Epithelial cell of proximal tubule (primary cell): Measurements from ENCODE around the gene CFAP300. TPM values are rescaled to one million over a fixed set of nuclear protein-coding genes. Genes with fewer than 3 reads are reported as not detected.
A peak's percentile ranks its signal among the peaks of the same experiment; 100 is the strongest.

Experiments
- DNase-seq: peaks from one replicate; pipeline ENCODE4 v3.0.0-alpha.2; 2011; ENCODE audit warnings: low read depth
- H3K4me3 ChIP-seq: 2 replicates; pipeline ENCODE4 v1.5.1; 2011; ENCODE audit warnings: low read depth, mild to moderate bottlenecking, low read length
- total RNA-seq: library from RNA; depleted of rRNA; stranded (reverse); fragments of >200 nt; gene quantifications from 2 replicates; pipeline ENCODE4 v1.2.3, GENCODE V29; 2015
- TF ChIP-seq, protein P1 (sequence below): conservative IDR thresholded peaks from 2 replicates; pipeline ENCODE4 v1.5.1; 2012; ENCODE audit warnings: low read depth, mild to moderate bottlenecking, low read length

CFAP300 gene
- total RNA-seq, result 0.72 and 10.0 TPM in 2 replicates

GRCh38 chr11:102047305-102047924, at the start of gene CFAP300:
TSS of gene CFAP300 (plus strand) at chr11:102047437. CDS start at chr11:102047471, 34 bp downstream.
- peak within 1 kb of the TSS; percentile 62 for H3K4me3 ChIP-seq
- TF ChIP-seq, protein P1, sequence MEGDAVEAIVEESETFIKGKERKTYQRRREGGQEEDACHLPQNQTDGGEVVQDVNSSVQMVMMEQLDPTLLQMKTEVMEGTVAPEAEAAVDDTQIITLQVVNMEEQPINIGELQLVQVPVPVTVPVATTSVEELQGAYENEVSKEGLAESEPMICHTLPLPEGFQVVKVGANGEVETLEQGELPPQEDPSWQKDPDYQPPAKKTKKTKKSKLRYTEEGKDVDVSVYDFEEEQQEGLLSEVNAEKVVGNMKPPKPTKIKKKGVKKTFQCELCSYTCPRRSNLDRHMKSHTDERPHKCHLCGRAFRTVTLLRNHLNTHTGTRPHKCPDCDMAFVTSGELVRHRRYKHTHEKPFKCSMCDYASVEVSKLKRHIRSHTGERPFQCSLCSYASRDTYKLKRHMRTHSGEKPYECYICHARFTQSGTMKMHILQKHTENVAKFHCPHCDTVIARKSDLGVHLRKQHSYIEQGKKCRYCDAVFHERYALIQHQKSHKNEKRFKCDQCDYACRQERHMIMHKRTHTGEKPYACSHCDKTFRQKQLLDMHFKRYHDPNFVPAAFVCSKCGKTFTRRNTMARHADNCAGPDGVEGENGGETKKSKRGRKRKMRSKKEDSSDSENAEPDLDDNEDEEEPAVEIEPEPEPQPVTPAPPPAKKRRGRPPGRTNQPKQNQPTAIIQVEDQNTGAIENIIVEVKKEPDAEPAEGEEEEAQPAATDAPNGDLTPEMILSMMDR, result no peak
- no peak for DNase-seq

- DNase-seq, result no peak
- TF ChIP-seq, protein P1, result no peak
- no peak overlapping the region for H3K4me3 ChIP-seq
Observed at GRCh38 chr11:102001657-102002338, 45.4 kb upstream of the CFAP300 start.

GRCh38 chr11:102004220-102004619, 43.0 kb upstream of the CFAP300 start:
- no peak overlapping the region for H3K4me3 ChIP-seq
- TF ChIP-seq, protein P1, result no peak
- DNase-seq, result no peak

DNA sequence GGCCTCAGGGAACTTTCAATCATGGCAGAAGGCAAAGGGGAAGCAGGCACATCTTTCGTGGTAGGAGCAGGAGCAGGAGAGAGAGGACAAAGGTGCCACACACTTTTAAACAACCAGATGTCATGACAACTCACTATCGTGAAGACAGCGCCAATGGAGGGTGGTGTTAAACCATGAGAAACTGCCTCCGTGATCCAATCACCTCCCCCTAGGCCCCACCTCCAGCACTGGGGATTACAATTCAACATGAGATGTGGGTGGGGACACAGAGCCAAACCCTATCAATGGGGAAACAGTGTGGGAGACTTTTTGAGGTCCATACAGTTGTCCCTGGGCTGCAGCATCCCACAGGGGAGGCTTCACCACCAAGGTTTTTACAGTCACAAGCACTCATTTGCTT, 41.9 kb upstream of the CFAP300 start:
- H3K4me3 ChIP-seq, result no peak overlapping the region
- TF ChIP-seq, protein P1, result no peak
- no peak for DNase-seq

GRCh38 chr11:102006835-102007566, 40.2 kb upstream of the CFAP300 start:
- no peak overlapping the region for H3K4me3 ChIP-seq
- TF ChIP-seq, protein P1, result no peak
- no peak for DNase-seq

- peak; percentile 40 for DNase-seq
- TF ChIP-seq, protein P1, result peak; percentile 48
- H3K4me3 ChIP-seq, result no peak overlapping the region
Observed at GRCh38 chr11:102007567-102008437, 39.4 kb upstream of the CFAP300 start.
